Stimulated activated CD8-positive, alpha-beta memory T cell treated with anti-CD3 and anti-CD28 coated beads, Interleukin-15, amount 100 ng/mL, for 4 hours (primary cell): ENCODE results near the gene ABLIM2.
A peak's percentile ranks its signal among the peaks of the same experiment; 100 is the strongest.

Source experiments
- DNase-seq, 2 donors: peaks; one replicate each; pipeline ENCODE4 v3.0.0-alpha.2; 2020; ENCODE audit warnings: low read depth in 2 of 2

The ABLIM2 gene

GRCh38 chr4:8047837-8048678 is 110.6 kb downstream of the ABLIM2 start:
- no peak for DNase-seq

- peak in 1 of 2 donors; percentile 16 for DNase-seq
These were observed 111.6 kb downstream of the ABLIM2 start for GRCh38 chr4:8046925-8047541.

- no peak for DNase-seq
These were observed 112.7 kb downstream of the ABLIM2 start for GRCh38 chr4:8045909-8046308.

- DNase-seq, result no peak
These were observed 113.9 kb downstream of the ABLIM2 start for GRCh38 chr4:8044699-8045098.

- no peak for DNase-seq
These were observed 114.4 kb downstream of the ABLIM2 start for GRCh38 chr4:8044244-8044643.

- no peak for DNase-seq
These were observed 115.0 kb downstream of the ABLIM2 start for GRCh38 chr4:8043596-8043995.

GRCh38 chr4:8041868-8042267 is 116.7 kb downstream of the ABLIM2 start:
- no peak for DNase-seq

- no peak for DNase-seq
These were observed 117.4 kb downstream of the ABLIM2 start for GRCh38 chr4:8041172-8041571.

- no peak for DNase-seq
These were observed 118.0 kb downstream of the ABLIM2 start for GRCh38 chr4:8040607-8041006.

- DNase-seq, result no peak
These were observed 118.8 kb downstream of the ABLIM2 start for GRCh38 chr4:8039853-8040252.

GRCh38 chr4:8039290-8039689 is 119.3 kb downstream of the ABLIM2 start:
- no peak for DNase-seq

GRCh38 chr4:8038719-8039251 is 119.8 kb downstream of the ABLIM2 start:
- DNase-seq, result no peak

- no peak for DNase-seq
These were observed 120.5 kb downstream of the ABLIM2 start for GRCh38 chr4:8038083-8038482.

- DNase-seq, result no peak
These were observed 121.4 kb downstream of the ABLIM2 start for GRCh38 chr4:8037150-8037769.

- no peak for DNase-seq
These were observed 123.2 kb downstream of the ABLIM2 start for GRCh38 chr4:8035371-8035780.

- DNase-seq, result no peak
These were observed 124.6 kb downstream of the ABLIM2 start for GRCh38 chr4:8033829-8034528.

- no peak for DNase-seq
These were observed 125.4 kb downstream of the ABLIM2 start for GRCh38 chr4:8033067-8033755.

GRCh38 chr4:8032381-8032780 is 126.2 kb downstream of the ABLIM2 start:
- DNase-seq, result no peak

- no peak for DNase-seq
These were observed 128.4 kb downstream of the ABLIM2 start for GRCh38 chr4:8030121-8030781.

GRCh38 chr4:8029689-8030088 is 128.9 kb downstream of the ABLIM2 start:
- no peak for DNase-seq
